Panc1 (cell line): Measurements from ENCODE around the gene VPS13A. TPM values are rescaled to one million over a fixed set of nuclear protein-coding genes. Genes with fewer than 3 reads are reported as not detected.

ENCODE experiments used
- ATAC-seq: fragments of 200-7000 bp; cut with Tn5 transposase; 2 replicates; pipeline ENCODE4 v1.9.1; 2020; ENCODE audit warnings: mild to moderate bottlenecking, moderate library complexity
- BruUV-seq: library from RNA; stranded (reverse); fragments of 400-500 nt; replicated peaks from 2 replicates; lab custom pipeline; 2021; lab: Mats Ljungman, UMichigan
- CTCF ChIA-PET: fragments of 300-600 bp; sonication (Branson Sonifier 250); formaldehyde crosslinking; loops from one replicate; lab custom pipeline; 2022; ENCODE audit warnings: antibody characterized with exemption; lab: Charles Lee
- POLR2A ChIA-PET: fragments of 300-600 bp; sonication (Branson Sonifier 250); formaldehyde crosslinking; loops from one replicate; lab custom pipeline; 2022; ENCODE audit warnings: antibody characterized with exemption; lab: Charles Lee
- DNase-seq: peaks from one replicate; pipeline ENCODE4 v3.0.0-alpha.2; 2010; ENCODE audit warnings: low read depth, low spot score
- H3K27ac ChIP-seq: 2 replicates; pipeline ENCODE4 v1.5.1; 2011; ENCODE audit warnings: mild to moderate bottlenecking, low read length, inconsistent platforms
- H3K27me3 ChIP-seq: fragments of 200-500 bp; sonication (Bioruptor generic); 2 replicates; pipeline ENCODE4 v1.6.0; 2014; ENCODE audit warnings: low read length, inconsistent platforms; ENCODE audit not compliant: control insufficient read depth, insufficient read depth
- H3K36me3 ChIP-seq: fragments of 200-500 bp; sonication (Bioruptor generic); 2 replicates; pipeline ENCODE4 v1.5.1; 2014; ENCODE audit warnings: inconsistent platforms, mild to moderate bottlenecking, low read length, moderate library complexity; ENCODE audit not compliant: control insufficient read depth, insufficient read depth
- H3K4me1 ChIP-seq: 2 replicates; pipeline ENCODE4 v1.5.1; 2011; ENCODE audit warnings: inconsistent platforms, mild to moderate bottlenecking, low read length, moderate library complexity; ENCODE audit not compliant: control insufficient read depth, insufficient read depth
- H3K4me3 ChIP-seq, 2 experiments: 2 replicates each; pipeline ENCODE4 v1.5.1; 2011 to 2012; ENCODE audit warnings: low read depth in 2 of 2, low read length in 2 of 2, mild to moderate bottlenecking in 2 of 2, inconsistent platforms in 1 of 2, moderate library complexity in 1 of 2
- H3K9me3 ChIP-seq: fragments of 200-500 bp; sonication (Bioruptor generic); 2 replicates; pipeline ENCODE4 v1.5.1; 2014; ENCODE audit warnings: low read depth, mild to moderate bottlenecking, inconsistent platforms, low read length, moderate library complexity; ENCODE audit not compliant: control insufficient read depth, insufficient read depth
- CTCF ChIP-seq: fragments of 450-650 bp; IDR thresholded peaks from 2 replicates; pipeline ENCODE4 v1.5.1; 2017; ENCODE audit warnings: mild to moderate bottlenecking
- POLR2AphosphoS5 ChIP-seq: IDR thresholded peaks from 2 replicates; pipeline ENCODE4 v1.6.1; 2012; ENCODE audit warnings: mild to moderate bottlenecking, low read depth, low read length, moderate library complexity
- SIN3A ChIP-seq: IDR thresholded peaks from 2 replicates; pipeline ENCODE4 v1.6.1; 2012; ENCODE audit warnings: low read depth, mild to moderate bottlenecking, low read length, moderate library complexity, borderline replicate concordance; ENCODE audit not compliant: insufficient read depth
- TCF7L2 ChIP-seq: IDR thresholded peaks from 2 replicates; pipeline ENCODE4 v1.6.1; 2011; ENCODE audit warnings: mild to moderate bottlenecking, low read depth, low read length, inconsistent platforms
- in situ Hi-C: cut with HindIII; loops from 2 replicates; pipeline ENCODE4 v1.10.0; 2016; ENCODE audit warnings: low sequenced_read_pairs, low pct_unique_long_range_greater_than_20kb
- intact Hi-C: fragments of 100-400 bp; cut with micrococcal nuclease; formaldehyde crosslinking; loops from one replicate; pipeline ENCODE4 v1.10.0; 2022; ENCODE audit not compliant: unreplicated experiment
- total RNA-seq: library from RNA; stranded (reverse); gene quantifications from one replicate; pipeline ENCODE4 v1.2.1, GENCODE V29; 2021; ENCODE audit not compliant: unreplicated experiment
- TF ChIP-seq, protein P1 (sequence below), 2 experiments: IDR thresholded peaks; 2 replicates each; pipeline ENCODE4 v1.6.1; 2011 to 2012; ENCODE audit warnings: low read depth in 2 of 2, control low read depth in 1 of 2, low read length in 1 of 2, mild to moderate bottlenecking in 1 of 2, moderate library complexity in 1 of 2; ENCODE audit not compliant: insufficient read depth in 1 of 2

VPS13A gene
- total RNA-seq, 1 experiment from 2014 or later = 26.1 TPM

GRCh38 chr9:77170991-77171699, 6.2 kb upstream of the VPS13A start:
- in situ Hi-C loops = no loop called here
- Histone ChIP-seq H3K9me3 (no peaks in the 10 kb centered on the region), H3K4me3 (no peak overlapping the region), H3K27me3 (no peaks in the 10 kb centered on the region), H3K27ac (no peak overlapping the region), H3K4me1 (no peaks in the 10 kb centered on the region), H3K36me3 (no peaks in the 10 kb centered on the region)
- DNase-seq (no peak), ATAC-seq (no peak)
- no peak for TF ChIP-seq SIN3A
- no peak for TF ChIP-seq CTCF
- TF ChIP-seq, protein P1, sequence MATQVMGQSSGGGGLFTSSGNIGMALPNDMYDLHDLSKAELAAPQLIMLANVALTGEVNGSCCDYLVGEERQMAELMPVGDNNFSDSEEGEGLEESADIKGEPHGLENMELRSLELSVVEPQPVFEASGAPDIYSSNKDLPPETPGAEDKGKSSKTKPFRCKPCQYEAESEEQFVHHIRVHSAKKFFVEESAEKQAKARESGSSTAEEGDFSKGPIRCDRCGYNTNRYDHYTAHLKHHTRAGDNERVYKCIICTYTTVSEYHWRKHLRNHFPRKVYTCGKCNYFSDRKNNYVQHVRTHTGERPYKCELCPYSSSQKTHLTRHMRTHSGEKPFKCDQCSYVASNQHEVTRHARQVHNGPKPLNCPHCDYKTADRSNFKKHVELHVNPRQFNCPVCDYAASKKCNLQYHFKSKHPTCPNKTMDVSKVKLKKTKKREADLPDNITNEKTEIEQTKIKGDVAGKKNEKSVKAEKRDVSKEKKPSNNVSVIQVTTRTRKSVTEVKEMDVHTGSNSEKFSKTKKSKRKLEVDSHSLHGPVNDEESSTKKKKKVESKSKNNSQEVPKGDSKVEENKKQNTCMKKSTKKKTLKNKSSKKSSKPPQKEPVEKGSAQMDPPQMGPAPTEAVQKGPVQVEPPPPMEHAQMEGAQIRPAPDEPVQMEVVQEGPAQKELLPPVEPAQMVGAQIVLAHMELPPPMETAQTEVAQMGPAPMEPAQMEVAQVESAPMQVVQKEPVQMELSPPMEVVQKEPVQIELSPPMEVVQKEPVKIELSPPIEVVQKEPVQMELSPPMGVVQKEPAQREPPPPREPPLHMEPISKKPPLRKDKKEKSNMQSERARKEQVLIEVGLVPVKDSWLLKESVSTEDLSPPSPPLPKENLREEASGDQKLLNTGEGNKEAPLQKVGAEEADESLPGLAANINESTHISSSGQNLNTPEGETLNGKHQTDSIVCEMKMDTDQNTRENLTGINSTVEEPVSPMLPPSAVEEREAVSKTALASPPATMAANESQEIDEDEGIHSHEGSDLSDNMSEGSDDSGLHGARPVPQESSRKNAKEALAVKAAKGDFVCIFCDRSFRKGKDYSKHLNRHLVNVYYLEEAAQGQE (IDR thresholded peaks at IDR 0.05; ENCODE audit: insufficient read depth in 1 of 2, low read depth in 2 of 2, low read length in 1 of 2) = no peak
- TF ChIP-seq POLR2AphosphoS5 = no peak
- no peak for TF ChIP-seq TCF7L2
- no TSS peak for BruUV-seq
- ChIA-PET CTCF (no interaction called here), POLR2A (no interaction called here)
- intact Hi-C loops = no loop called here

DNA sequence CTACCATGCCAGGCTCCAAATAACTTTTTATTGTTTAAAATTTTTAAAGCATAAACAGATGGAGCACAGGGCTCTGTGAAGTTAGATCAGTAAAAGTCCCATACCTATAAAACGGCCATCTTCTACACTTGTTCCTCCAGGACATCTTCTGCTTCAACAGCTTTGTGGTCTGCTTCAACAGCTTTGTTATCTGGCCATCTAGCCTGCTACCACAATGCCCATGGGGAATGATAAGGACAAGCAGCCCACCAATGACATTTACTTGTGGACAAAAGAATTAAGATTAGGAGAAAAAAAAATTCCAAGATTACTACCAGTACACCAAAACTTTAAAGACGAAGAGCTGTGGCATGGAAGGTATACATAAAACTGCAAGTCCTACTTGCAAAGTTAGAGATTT, 2.2 kb upstream of the VPS13A start:
- Histone ChIP-seq H3K4me1 (no peaks in the 10 kb centered on the region; the same call in 1 of the 2 replicates), H3K27ac (no peak overlapping the region), H3K36me3 (peaks cover 3% of the 10 kb centered on the region; the same call in 1 of the 2 replicates), H3K27me3 (no peaks in the 10 kb centered on the region), H3K9me3 (no peaks in the 10 kb centered on the region), H3K4me3 (no peak overlapping the region)
- ChIA-PET POLR2A (no interaction called here), CTCF (no interaction called here)
- TF ChIP-seq, protein P1 (IDR thresholded peaks at IDR 0.05; ENCODE audit: insufficient read depth in 1 of 2, low read depth in 2 of 2, low read length in 1 of 2) = no peak
- TF ChIP-seq POLR2AphosphoS5 = no peak
- no peak for TF ChIP-seq SIN3A
- TF ChIP-seq CTCF = no peak
- TF ChIP-seq TCF7L2 = no peak
- intact Hi-C loops (no loop called here), in situ Hi-C loops (no loop called here)
- ATAC-seq (no peak), DNase-seq (no peak)
- no TSS peak for BruUV-seq
